ENCODE data around the gene CRB2.

CRB2 gene

DNA sequence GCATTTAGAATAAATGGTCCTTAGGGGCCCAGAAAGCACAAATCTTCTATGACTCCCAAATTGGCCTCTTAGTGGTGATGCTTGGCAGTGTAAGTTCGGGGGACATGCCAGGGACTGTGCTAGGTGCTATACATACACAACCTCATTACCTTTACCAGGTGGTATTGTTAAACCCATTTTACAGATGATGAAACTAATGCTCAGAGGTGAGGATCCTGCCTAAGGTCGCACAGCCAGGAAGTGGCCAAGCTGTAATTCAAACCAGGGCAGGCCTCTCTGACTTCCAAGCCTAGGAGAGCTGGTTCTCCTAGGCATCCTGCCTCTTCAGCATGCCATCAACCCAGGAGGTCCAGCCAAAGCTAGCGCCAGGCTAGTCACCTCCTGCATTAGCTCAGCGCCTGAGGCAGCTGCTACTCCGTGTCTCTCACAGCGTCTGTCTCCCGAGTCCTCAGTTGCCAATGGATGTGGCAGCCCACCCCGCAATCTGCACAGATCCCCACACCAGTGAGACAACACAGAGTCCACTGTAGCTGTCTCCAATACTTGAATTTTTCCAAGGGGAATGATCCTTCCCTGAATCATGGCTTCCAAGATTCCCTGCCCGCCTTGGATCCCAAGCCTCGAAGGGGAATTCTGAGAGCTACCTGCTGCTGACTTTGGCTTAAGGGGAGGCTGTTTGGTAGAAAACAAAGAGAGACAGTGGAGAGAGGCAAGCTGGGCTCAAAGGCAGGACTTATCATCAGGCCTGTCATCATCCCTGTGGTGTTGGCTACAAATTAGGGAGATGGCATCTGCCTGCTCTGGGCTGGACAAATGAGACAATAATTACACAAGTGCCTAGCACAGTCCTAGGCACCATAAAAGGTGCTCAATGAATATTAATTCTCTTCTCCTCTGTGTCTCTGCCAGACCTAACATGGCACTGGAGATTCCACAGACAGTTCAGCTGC lies 52.6 kb downstream of the CRB2 start:
- DNase-seq = no peak

GRCh38 chr9:123410281-123410910 lies 54.4 kb downstream of the CRB2 start:
- DNase-seq = no peak

- no peak for DNase-seq
Observed at GRCh38 chr9:123411191-123411590, 55.2 kb downstream of the CRB2 start.

- no peak for DNase-seq
Observed at GRCh38 chr9:123411636-123412035, 55.6 kb downstream of the CRB2 start.

DNA sequence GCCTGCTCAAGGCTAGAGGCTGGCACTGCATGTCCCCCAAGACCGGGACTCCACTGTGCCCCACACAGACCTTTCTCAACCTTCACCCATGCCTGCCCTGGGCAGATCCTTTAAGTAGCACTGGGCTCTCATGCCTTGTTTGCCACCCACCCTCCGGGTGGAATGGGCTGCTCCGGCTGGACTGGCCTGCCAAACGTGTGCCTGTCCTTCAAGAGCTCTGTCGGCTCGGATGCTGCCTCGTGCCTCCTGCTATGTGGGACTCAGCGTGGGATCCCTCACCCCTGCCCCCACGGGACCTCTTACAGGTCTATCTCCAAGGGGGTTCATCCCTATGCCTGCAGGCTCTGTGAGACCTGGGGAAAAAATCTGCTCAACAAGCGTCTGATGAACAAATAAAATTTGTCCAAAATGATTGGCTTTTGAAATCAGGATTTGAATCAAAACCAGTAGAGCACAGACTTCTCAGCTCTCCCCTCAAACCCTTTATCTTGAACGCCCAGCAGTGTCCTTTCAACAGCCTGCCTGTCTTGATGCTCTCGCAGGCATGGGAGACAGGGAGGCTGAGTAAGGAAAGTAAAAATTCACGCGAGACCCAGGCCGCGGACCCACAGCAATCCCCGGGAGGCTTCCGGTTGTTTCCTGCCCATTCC lies 56.3 kb downstream of the CRB2 start:
- DNase-seq = no peak

GRCh38 chr9:123414204-123414603 lies 58.2 kb downstream of the CRB2 start:
- no peak for DNase-seq

GRCh38 chr9:123414936-123415930 lies 59.2 kb downstream of the CRB2 start:
- DNase-seq = no peak

DNA sequence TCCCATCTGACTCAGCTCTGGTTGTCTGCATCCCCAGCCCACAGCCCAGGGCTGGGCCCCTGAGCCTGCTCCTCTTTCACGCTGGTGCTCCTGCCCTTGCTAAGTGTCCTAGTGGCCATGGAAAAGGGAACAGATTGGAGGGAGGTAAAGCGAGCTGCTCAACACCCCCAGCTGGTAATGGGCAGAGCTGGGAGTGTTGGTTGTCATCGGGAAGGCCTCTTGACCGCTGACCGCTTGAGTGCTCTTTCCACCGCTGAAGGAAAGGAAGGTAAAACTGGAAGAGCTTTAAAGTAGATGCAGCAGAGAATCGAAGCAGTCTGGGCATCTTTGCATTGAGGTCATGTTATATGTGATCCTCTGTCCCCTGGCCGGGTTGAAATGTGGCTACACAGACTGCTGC lies 60.2 kb downstream of the CRB2 start:
- DNase-seq = no peak

- DNase-seq = no peak
Observed at GRCh38 chr9:123417289-123418051, 61.5 kb downstream of the CRB2 start.

- DNase-seq = no peak
Observed at GRCh38 chr9:123418052-123418430, 62.0 kb downstream of the CRB2 start.

GRCh38 chr9:123418506-123418905 lies 62.5 kb downstream of the CRB2 start:
- DNase-seq = no peak

- no peak for DNase-seq
Observed at GRCh38 chr9:123419091-123419490, 63.1 kb downstream of the CRB2 start.

GRCh38 chr9:123419721-123420591 lies 64.0 kb downstream of the CRB2 start:
- no peak for DNase-seq

- no peak for DNase-seq
Observed at GRCh38 chr9:123420592-123421111, 64.7 kb downstream of the CRB2 start.

- DNase-seq = no peak
Observed at GRCh38 chr9:123421186-123421585, 65.2 kb downstream of the CRB2 start.

- no peak for DNase-seq
Observed at GRCh38 chr9:123421801-123422455, 65.9 kb downstream of the CRB2 start.

DNA sequence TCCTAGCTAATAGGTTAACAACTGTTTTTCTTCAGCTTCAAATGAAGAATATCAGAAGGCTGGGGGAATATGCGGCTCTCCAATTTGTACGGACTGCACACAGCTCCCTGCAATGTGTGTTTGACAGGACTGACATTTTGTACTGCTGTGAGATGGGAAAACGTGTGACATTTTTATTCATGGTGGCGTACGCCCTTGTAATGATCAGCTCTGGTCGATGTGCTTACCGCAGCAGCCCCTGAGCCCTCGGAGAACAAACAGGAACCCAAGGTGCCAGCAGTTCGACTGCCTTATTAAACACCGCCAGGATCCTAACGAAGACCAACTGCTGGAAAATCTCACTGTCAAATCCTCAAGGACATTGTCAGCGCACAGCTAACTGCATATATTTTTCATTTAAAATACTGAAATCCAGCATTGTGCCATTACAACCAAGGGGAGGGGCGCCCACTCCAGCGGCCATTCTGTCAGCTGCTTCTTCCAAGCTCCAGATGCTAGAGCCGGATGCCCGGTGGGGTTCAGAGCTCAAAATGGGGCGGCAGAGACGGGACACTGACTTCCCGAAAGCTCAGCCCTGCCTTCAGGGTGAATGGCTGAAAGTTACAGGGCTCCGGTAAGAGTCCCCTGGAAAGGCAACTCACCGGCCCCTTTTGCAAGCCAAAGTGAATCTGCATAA lies 66.8 kb downstream of the CRB2 start:
- DNase-seq = no peak

DNA sequence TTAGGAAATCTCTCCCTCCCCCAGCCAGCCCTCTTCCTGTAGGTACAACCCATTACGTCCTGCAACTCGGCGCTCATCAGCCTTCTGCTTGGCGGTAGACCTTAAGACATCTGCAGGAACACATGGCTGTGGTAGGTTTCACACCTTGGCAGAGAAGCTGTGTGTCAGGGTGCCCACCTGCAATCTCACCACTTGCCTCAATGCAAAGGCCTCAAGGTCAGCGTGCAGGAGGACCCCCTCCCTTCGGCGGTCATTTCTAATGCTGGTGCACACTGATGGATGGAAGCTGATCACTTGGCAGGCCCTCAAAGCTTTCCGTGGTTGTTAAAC lies 67.3 kb downstream of the CRB2 start:
- no peak for DNase-seq

DNA sequence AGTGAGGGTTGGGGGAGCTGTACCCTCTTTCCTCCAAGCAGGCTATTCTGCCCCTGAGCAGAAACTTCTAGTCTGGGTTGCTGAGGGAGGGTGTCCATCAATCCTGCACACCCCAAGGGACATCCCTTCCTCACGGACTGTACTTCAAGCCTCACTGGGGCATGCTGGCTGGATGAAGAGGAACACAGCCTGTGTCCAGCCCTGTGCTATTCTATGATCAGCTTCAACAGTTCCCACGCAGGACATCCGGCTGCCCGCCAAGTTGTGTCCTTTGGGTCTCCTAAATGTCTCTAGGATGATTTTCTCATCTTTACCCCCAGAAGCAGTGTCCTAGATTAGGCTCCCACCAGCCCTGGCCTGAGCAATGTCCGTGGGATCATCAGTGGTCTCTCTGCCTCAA lies 68.1 kb downstream of the CRB2 start:
- DNase-seq = no peak
